ENCODE results near the gene SFXN1.

- TF ChIP-seq CTCF (conservative IDR thresholded peaks at IDR 0.05) = no peak
- TF ChIP-seq EZH2 (IDR thresholded peaks at IDR 0.05; ENCODE audit: low read depth) = no peak
Observed at GRCh38 chr5:175557778-175558177, 79.4 kb downstream of the SFXN1 start.
